DOHH2 (cell line): ENCODE measurements around the gene GALNTL6.

Experiments used
- H3F3A ChIP-seq: fragments of 200-600 bp; sonication (generic), shearing (Covaris generic); 2 replicates; pipeline ENCODE4 v1.6.0; 2016; ENCODE audit warnings: antibody characterized with exemption, mild to moderate bottlenecking; ENCODE audit not compliant: control insufficient read depth, insufficient read depth
- H3K27ac ChIP-seq: fragments of 200-600 bp; sonication (generic); 2 replicates; pipeline ENCODE4 v1.5.1; 2014; ENCODE audit warnings: low read depth, mild to moderate bottlenecking, low read length, moderate library complexity
- H3K27me3 ChIP-seq: fragments of 200-600 bp; sonication (generic); 2 replicates; pipeline ENCODE4 v1.6.1; 2014; ENCODE audit warnings: mild to moderate bottlenecking, low read length, mixed read lengths; ENCODE audit not compliant: control insufficient read depth
- H3K36me3 ChIP-seq: fragments of 200-600 bp; sonication (generic); 2 replicates; pipeline ENCODE4 v1.6.1; 2014; ENCODE audit warnings: mild to moderate bottlenecking, low read length, moderate library complexity, mixed read lengths; ENCODE audit not compliant: control insufficient read depth
- H3K4me1 ChIP-seq: fragments of 200-600 bp; sonication (generic); 2 replicates; pipeline ENCODE4 v1.6.1; 2014; ENCODE audit warnings: mild to moderate bottlenecking, low read length, mixed read lengths; ENCODE audit not compliant: control insufficient read depth
- H3K4me2 ChIP-seq: fragments of 200-600 bp; sonication (generic); 2 replicates; pipeline ENCODE4 v1.6.0; 2014; ENCODE audit warnings: mild to moderate bottlenecking, low read length, moderate library complexity
- H3K4me3 ChIP-seq: fragments of 200-600 bp; sonication (generic); 2 replicates; pipeline ENCODE4 v1.5.1; 2014; ENCODE audit warnings: mild to moderate bottlenecking, low read length, mixed read lengths
- H3K79me2 ChIP-seq: fragments of 200-600 bp; sonication (generic); 2 replicates; pipeline ENCODE4 v1.6.1; 2014; ENCODE audit warnings: mild to moderate bottlenecking, low read length, mixed read lengths; ENCODE audit not compliant: control insufficient read depth
- H3K9me2 ChIP-seq: fragments of 200-600 bp; sonication (generic); replicated peaks from 2 replicates; pipeline ENCODE4 v1.6.1; 2014; ENCODE audit warnings: mild to moderate bottlenecking, low read length, mixed read lengths; ENCODE audit not compliant: control insufficient read depth
- H3K9me3 ChIP-seq: fragments of 200-600 bp; sonication (generic); 2 replicates; pipeline ENCODE4 v1.6.1; 2014; ENCODE audit warnings: antibody characterized with exemption, low read length, mixed read lengths; ENCODE audit not compliant: control insufficient read depth, insufficient read depth
- H4K20me1 ChIP-seq: fragments of 200-600 bp; sonication (generic); 2 replicates; pipeline ENCODE4 v1.6.0; 2014; ENCODE audit warnings: low read depth, mild to moderate bottlenecking, antibody characterized with exemption, low read length, moderate library complexity; ENCODE audit not compliant: control insufficient read depth, insufficient read depth
- EZH2phosphoT487 ChIP-seq: fragments of 200-600 bp; sonication (generic); IDR thresholded peaks from 2 replicates; pipeline ENCODE4 v1.6.1; 2017; ENCODE audit warnings: borderline replicate concordance, mild to moderate bottlenecking, antibody characterized with exemption, low read length, moderate library complexity, mixed read lengths
- TF ChIP-seq, protein P1 (sequence below): fragments of 200-600 bp; sonication (generic); IDR thresholded peaks from one replicate; pipeline ENCODE4 v1.5.1; 2014; ENCODE audit warnings: antibody characterized with exemption, mild to moderate bottlenecking, low read depth, low read length; ENCODE audit not compliant: poor library complexity, severe bottlenecking

GALNTL6 gene

DNA sequence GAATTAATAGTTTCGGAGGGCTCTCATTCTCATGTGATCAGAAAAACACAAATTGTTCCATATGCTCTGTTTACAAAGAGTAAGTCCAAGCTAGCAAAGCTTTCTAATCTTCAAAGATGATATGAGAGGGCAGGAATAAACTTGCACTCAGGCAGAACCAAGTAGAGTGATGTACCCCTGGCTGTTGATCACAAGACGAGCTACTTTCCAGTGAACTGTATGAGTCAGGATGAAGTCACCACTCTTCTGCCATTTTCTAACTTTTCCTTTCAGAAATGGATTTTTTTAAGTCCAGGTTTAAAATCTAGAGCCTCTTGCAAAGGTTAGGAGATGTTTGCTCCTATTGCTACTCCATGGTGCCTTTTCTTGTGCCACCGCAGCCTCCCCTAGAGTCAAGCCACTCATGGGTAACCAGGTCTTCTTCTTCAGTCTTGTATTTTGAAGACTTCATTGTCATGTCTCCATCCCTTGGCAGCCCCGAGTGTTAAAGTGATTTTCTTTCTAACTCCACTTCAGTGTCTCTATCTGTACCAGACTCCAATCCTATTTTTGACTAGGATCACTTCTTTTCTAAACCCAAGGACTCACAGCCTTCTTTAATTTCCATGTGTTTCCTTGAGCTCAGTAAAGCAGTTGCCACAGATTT is 1183.5 kb downstream of the GALNTL6 start:
- Histone ChIP-seq H3K36me3 (no peaks in the 10 kb centered on the region), H3K4me3 (no peak overlapping the region), H3K4me2 (no peak overlapping the region), H3K27me3 (peaks cover 7% of the 10 kb centered on the region; the same call in 1 of the 2 replicates), H3K79me2 (no peaks in the 10 kb centered on the region), H4K20me1 (no peaks in the 10 kb centered on the region), H3K9me3 (no peaks in the 10 kb centered on the region), H3K9me2 (no peaks in the 10 kb centered on the region), H3K27ac (no peak overlapping the region), H3F3A (no peaks in the 10 kb centered on the region), H3K4me1 (no peaks in the 10 kb centered on the region)
- TF ChIP-seq, protein P1, sequence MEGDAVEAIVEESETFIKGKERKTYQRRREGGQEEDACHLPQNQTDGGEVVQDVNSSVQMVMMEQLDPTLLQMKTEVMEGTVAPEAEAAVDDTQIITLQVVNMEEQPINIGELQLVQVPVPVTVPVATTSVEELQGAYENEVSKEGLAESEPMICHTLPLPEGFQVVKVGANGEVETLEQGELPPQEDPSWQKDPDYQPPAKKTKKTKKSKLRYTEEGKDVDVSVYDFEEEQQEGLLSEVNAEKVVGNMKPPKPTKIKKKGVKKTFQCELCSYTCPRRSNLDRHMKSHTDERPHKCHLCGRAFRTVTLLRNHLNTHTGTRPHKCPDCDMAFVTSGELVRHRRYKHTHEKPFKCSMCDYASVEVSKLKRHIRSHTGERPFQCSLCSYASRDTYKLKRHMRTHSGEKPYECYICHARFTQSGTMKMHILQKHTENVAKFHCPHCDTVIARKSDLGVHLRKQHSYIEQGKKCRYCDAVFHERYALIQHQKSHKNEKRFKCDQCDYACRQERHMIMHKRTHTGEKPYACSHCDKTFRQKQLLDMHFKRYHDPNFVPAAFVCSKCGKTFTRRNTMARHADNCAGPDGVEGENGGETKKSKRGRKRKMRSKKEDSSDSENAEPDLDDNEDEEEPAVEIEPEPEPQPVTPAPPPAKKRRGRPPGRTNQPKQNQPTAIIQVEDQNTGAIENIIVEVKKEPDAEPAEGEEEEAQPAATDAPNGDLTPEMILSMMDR = no peak
- TF ChIP-seq EZH2phosphoT487 = no peak

GRCh38 chr4:172997217-172997609 is 1184.0 kb downstream of the GALNTL6 start:
- H3K9me2 ChIP-seq = no peaks in the 10 kb centered on the region
- H3K27me3 ChIP-seq = peaks cover 7% of the 10 kb centered on the region; the same call in 1 of the 2 replicates
- TF ChIP-seq, protein P1 = no peak
- H3K4me3 ChIP-seq = no peak overlapping the region
- no peak overlapping the region for H3K27ac ChIP-seq
- H3K9me3 ChIP-seq = no peaks in the 10 kb centered on the region
- H3K36me3 ChIP-seq = no peaks in the 10 kb centered on the region
- no peaks in the 10 kb centered on the region for H3F3A ChIP-seq
- no peak overlapping the region for H3K4me2 ChIP-seq
- H3K4me1 ChIP-seq = no peaks in the 10 kb centered on the region
- no peaks in the 10 kb centered on the region for H4K20me1 ChIP-seq
- H3K79me2 ChIP-seq = no peaks in the 10 kb centered on the region

- Histone ChIP-seq H3K4me3 (no peak overlapping the region), H3K9me3 (no peaks in the 10 kb centered on the region), H3K9me2 (no peaks in the 10 kb centered on the region), H3K36me3 (no peaks in the 10 kb centered on the region), H3K79me2 (no peaks in the 10 kb centered on the region), H3F3A (no peaks in the 10 kb centered on the region), H3K27me3 (peaks cover 3% of the 10 kb centered on the region; the same call in 1 of the 2 replicates), H3K27ac (no peak overlapping the region), H4K20me1 (no peaks in the 10 kb centered on the region), H3K4me1 (no peaks in the 10 kb centered on the region), H3K4me2 (no peak overlapping the region)
- TF ChIP-seq, protein P1 = no peak
- TF ChIP-seq EZH2phosphoT487 = no peak
These were observed 1184.7 kb downstream of the GALNTL6 start for GRCh38 chr4:172997856-172998255.
